Muscle of arm (tissue), 12 donors: ENCODE results near the gene TMEM250. TPM values are rescaled to one million over a fixed set of nuclear protein-coding genes. Genes with fewer than 3 reads are reported as not detected.

Experiments
- DNase-seq: peaks from one replicate; pipeline ENCODE4 v3.0.0-alpha.2; 2013
- polyA plus RNA-seq, 12 donors: library from polyadenylated mRNA; unstranded; fragments of 120-200 nt; gene quantifications; one replicate each; pipeline ENCODE4 v1.2.1, GENCODE V29; 2013; ENCODE audit not compliant: insufficient read length in 12 of 12

TMEM250 gene
- polyA plus RNA-seq, 12 donors, result 13.9 to 27.7 (median 18.1) TPM; not detected in 1

- no peak for DNase-seq
These were observed 15.3 kb upstream of the TMEM250 start for GRCh38 chr9:136133959-136134484.

GRCh38 chr9:136133191-136133958 is 14.7 kb upstream of the TMEM250 start:
- DNase-seq, result no peak

- DNase-seq, result no peak
These were observed 13.9 kb upstream of the TMEM250 start for GRCh38 chr9:136132512-136133050.

DNA sequence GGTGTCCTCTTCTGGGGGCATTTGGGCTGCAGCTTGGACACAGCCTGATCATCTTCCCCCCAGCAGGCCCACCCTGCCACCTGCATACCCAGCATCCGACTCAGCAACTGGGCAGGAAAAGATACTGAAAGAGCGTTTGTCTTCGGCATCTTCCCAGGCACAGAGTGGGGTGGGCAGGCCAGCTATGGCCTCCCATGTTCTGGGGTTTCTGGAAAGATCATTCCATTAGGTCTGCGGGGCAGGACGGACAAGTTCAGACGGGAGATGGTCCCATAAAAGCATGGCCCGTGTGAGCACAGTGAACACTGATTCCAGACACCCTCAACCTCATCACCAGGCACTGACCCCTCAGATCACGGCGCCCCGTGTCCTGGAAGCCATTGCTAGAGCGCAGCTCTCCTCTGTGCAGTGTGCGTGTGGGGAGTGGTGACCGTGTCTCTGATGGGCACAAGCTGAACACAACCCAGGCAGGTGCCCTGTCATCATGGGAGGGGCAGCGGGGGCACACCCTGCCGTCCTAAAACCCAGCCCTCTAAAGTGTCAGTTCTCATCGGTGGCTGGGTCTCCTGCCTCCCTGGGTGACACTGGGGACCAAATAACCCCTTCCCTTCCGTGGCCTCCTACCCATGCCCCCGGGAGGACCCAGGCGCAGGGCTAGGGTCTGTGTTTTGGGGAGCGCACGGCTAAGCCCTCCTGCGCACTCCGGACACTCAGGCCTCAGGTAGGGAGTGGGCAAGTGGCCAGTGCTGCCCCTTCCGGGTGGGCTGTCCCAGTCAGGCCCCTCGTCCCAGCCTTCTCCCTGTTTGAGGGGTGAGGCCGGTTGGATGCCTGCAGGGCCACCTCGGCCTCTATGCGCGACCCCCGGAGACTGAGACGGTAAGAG is 13.2 kb upstream of the TMEM250 start:
- DNase-seq, result no peak

GRCh38 chr9:136129176-136129575 is 10.5 kb upstream of the TMEM250 start:
- DNase-seq, result no peak

- DNase-seq, result no peak
These were observed 9.8 kb upstream of the TMEM250 start for GRCh38 chr9:136128436-136128835.

GRCh38 chr9:136127313-136127712 is 8.6 kb upstream of the TMEM250 start:
- DNase-seq, result no peak

DNA sequence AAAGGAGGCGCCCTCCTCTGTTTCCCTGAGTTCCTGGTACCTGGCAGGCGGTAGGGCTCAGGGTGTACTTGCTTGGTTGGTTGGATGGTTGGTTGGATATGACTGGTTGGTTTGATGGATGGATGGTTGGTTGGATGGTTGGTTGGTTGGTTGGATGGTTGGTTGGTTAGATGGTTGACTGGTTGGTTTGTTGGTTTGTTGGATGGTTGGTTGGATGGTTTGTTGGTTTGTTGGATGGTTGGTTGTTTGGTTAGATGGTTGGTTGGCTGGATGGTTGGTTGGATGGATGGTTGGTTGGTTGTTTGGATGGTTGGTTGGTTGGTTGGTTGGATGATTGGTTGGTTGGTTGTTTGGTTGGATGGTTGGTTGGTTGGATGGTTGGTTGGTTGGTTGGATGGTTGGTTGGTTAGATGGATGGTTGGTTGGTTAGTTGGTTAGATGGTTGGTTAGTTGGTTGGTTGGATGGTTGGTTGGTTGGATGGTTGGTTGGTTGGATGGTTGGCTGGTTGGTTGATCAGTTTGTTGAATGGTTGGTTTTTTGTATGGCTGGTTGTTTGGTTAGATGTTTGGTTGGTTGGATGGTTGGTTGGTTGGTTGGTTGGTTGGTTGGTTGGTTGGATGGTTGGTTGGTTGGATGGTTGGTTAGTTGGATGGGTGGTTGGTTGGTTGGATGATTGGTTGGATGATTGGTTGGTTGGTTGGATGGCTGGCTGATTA is 6.5 kb upstream of the TMEM250 start:
- DNase-seq, result no peak

DNA sequence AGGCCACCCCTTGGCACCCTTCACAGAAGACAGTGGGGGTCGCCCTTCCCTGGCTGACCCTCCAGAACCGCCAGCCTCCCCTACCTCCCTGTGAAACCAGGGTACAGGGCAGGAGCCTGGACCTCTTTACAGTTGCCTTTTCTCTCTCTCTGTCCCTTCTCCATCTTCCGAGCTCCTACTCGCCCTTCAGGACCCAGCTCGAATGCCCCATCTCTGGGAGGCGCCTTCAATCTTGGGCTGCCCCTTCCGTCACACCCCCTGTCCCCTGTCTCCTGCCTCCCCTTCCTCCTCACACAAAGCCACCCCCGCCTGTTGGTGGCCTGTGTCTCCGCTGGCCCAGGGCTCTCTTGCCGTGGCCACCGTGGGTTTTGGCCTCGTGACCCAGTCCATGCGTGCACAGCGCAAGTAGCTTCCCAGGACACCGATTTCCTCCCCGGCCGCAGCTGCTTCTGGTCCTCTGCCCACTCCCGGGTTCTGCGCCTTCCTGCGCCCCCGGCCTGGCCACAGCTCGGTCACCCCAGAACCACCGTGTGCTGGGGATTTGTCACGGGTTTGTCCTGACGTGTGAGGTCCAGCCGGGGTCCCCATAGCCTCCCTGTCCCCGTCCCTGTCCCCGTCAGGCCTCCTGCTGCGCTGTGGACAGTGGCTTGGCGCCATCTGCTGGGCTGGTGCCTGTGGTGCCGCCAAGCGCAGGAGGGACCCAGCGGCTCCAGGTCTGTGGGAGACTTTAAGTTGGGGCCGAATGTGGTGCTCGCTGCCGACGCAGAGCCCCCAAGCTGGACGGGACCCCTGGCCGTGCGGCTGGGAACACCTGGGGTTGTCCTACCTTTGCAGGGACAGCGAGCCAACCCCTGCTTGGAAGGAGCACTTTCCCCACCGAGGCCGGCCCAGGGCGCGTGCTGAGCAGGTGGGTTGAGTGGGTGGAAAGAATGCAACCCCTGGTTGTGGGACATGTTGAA is 4.0 kb upstream of the TMEM250 start:
- DNase-seq, result peak; percentile 65

- no peak for DNase-seq
These were observed 3.1 kb upstream of the TMEM250 start for GRCh38 chr9:136121801-136122200.

GRCh38 chr9:136120438-136120844 is 1.8 kb upstream of the TMEM250 start:
- no peak for DNase-seq

- no peak for DNase-seq
These were observed 1.3 kb upstream of the TMEM250 start for GRCh38 chr9:136119883-136120393.

GRCh38 chr9:136119061-136119882 is 597 bp upstream of the TMEM250 start:
- no peak for DNase-seq

DNA sequence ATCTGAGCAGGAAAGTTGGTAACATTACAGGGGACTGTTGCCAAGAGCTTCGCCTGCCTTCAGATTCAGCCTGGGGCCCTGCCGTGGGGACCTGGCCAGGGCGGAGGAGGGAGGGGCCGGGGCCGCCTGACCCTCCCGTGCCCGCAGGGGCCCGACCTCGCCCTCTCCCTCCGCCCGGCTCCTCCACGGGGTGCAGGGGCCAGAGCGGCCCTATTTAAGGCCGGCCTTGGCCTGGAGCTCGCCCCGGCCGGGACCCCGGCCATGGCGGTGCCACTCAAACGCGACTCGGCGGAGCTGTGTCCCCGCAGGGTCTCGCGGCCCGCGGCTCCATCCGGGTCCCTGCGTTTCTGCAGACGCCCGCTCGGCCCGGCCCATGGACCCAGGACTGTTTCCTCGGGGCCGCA is 757 bp downstream of the TMEM250 start:
- DNase-seq, result no peak

DNA sequence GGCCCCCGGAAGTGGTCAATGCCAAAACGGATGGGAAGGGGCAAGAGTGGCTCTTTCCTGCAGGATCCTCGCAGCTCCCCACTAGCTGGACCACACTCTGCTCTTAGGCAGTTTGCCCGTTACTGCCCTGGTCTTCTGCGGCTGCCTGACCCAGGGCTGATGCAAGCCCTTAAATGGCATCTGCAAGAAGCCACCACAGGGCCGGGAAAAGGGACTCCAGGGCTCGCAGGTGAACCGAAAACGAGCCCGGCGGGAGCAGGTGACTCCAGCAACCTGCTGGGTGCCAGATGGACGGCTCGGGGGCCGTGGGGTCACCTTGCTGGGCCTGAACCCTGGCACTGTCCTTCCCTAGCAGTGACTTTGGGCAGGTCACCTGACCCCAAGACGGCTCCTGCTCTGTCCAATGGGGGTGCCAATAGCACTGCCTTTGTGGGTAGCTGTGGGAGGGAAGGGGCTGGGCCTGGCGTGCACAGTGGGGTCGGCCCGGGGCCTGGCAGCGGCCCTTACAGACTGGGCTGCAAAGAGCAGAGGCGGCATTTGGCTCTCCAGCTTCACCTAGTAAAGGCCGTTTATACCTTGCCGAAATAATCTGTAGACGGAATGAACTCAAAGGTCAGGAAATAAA is 1.3 kb downstream of the TMEM250 start:
- no peak for DNase-seq

- no peak for DNase-seq
These were observed 2.1 kb downstream of the TMEM250 start for GRCh38 chr9:136116360-136117098.

GRCh38 chr9:136115641-136116359 is 2.9 kb downstream of the TMEM250 start:
- no peak for DNase-seq
